Measurements from ENCODE around the gene LCE2B.

LCE2B gene

GRCh38 chr1:152683846-152684245 is 2.1 kb upstream of the LCE2B start:
- TF ChIP-seq GATA1 (IDR thresholded peaks at IDR 0.05; ENCODE audit: low read depth, low read length), result no peak
- no peak for TF ChIP-seq POLR2A (IDR thresholded peaks at IDR 0.05; ENCODE audit: low read length)
- no peak for DNase-seq

- DNase-seq, result no peak
Measured at GRCh38 chr1:152697701-152698600, 12.0 kb downstream of the LCE2B start, which contains the start of gene LCE2A. Gene LCE2A (plus strand): TSS chr1:152698345. CDS start chr1:152698902, 557 bp downstream.

GRCh38 chr1:152699746-152700145 is 13.8 kb downstream of the LCE2B start:
- TF ChIP-seq GATA1 (IDR thresholded peaks at IDR 0.05; ENCODE audit: low read depth, low read length) (no peak), POLR2A (IDR thresholded peaks at IDR 0.05; ENCODE audit: low read length) (no peak)

More at GRCh38 chr1:152697701-152698600, 12.0 kb downstream of the LCE2B start, which contains the start of gene LCE2A:
- TF ChIP-seq POLR2A (IDR thresholded peaks at IDR 0.05; ENCODE audit: low read length) (no peak), GATA1 (IDR thresholded peaks at IDR 0.05; ENCODE audit: low read depth, low read length) (no peak)

GRCh38 chr1:152707860-152708259 is 21.9 kb downstream of the LCE2B start, which contains the start of gene LCE4A:
Gene LCE4A (plus strand): TSS chr1:152708160. CDS start chr1:152709076, 916 bp downstream.
- DNase-seq, result no peak
- TF ChIP-seq POLR2A (IDR thresholded peaks at IDR 0.05; ENCODE audit: low read length) (no peak), GATA1 (IDR thresholded peaks at IDR 0.05; ENCODE audit: low read depth, low read length) (no peak)

More at GRCh38 chr1:152699746-152700145, 13.8 kb downstream of the LCE2B start:
- DNase-seq, result no peak

- no peak for TF ChIP-seq GATA1 (IDR thresholded peaks at IDR 0.05; ENCODE audit: low read depth, low read length)
- TF ChIP-seq POLR2A (IDR thresholded peaks at IDR 0.05; ENCODE audit: low read length), result no peak
- DNase-seq, result no peak
Measured at GRCh38 chr1:152718238-152718637, 32.3 kb downstream of the LCE2B start.

GRCh38 chr1:152725261-152725660 is 39.3 kb downstream of the LCE2B start:
- no peak for DNase-seq
- no peak for TF ChIP-seq POLR2A (IDR thresholded peaks at IDR 0.05; ENCODE audit: low read length)
- no peak for TF ChIP-seq GATA1 (IDR thresholded peaks at IDR 0.05; ENCODE audit: low read depth, low read length)

- no peak for DNase-seq
Measured at GRCh38 chr1:152728986-152729385, 43.1 kb downstream of the LCE2B start.

GRCh38 chr1:152735648-152736047 is 49.7 kb downstream of the LCE2B start:
- no peak for DNase-seq
- TF ChIP-seq POLR2A (IDR thresholded peaks at IDR 0.05; ENCODE audit: low read length), result no peak
- no peak for TF ChIP-seq GATA1 (IDR thresholded peaks at IDR 0.05; ENCODE audit: low read depth, low read length)

More at GRCh38 chr1:152728986-152729385, 43.1 kb downstream of the LCE2B start:
- no peak for TF ChIP-seq GATA1 (IDR thresholded peaks at IDR 0.05; ENCODE audit: low read depth, low read length)
